H9 (cell line): Measurements from ENCODE around the gene CREB3L2. TPM values are rescaled to one million over a fixed set of nuclear protein-coding genes. Genes with fewer than 3 reads are reported as not detected.

Source experiments
- DNase-seq: peaks from one replicate; pipeline ENCODE4 v3.0.0-alpha.2; 2017
- H2AFZ ChIP-seq: one replicate; pipeline ENCODE4 v1.6.1; 2013; ENCODE audit warnings: mild to moderate bottlenecking, low read length, control low read depth, moderate library complexity
- H2AK5ac ChIP-seq: 2 replicates; pipeline ENCODE4 v1.6.1; 2013; ENCODE audit warnings: low read length, control low read depth, mixed read lengths; ENCODE audit not compliant: insufficient read length
- H2BK120ac ChIP-seq: one replicate; pipeline ENCODE4 v1.6.1; 2013; ENCODE audit warnings: low read depth, mild to moderate bottlenecking, low read length, control low read depth, inconsistent platforms; ENCODE audit not compliant: poor library complexity, severe bottlenecking
- H2BK12ac ChIP-seq: 2 replicates; pipeline ENCODE4 v1.6.1; 2013; ENCODE audit warnings: low read length, control low read depth, mixed read lengths, low read depth; ENCODE audit not compliant: insufficient read length
- H2BK15ac ChIP-seq: 2 replicates; pipeline ENCODE4 v1.6.1; 2013; ENCODE audit warnings: low read depth, low read length, control low read depth
- H2BK20ac ChIP-seq: one replicate; pipeline ENCODE4 v1.6.1; 2013; ENCODE audit warnings: low read depth, mild to moderate bottlenecking, low read length, control low read depth, inconsistent platforms; ENCODE audit not compliant: poor library complexity, severe bottlenecking
- H2BK5ac ChIP-seq: 2 replicates; pipeline ENCODE4 v1.6.1; 2013; ENCODE audit warnings: low read length, control low read depth, mixed read lengths; ENCODE audit not compliant: insufficient read length
- H3K14ac ChIP-seq: 2 replicates; pipeline ENCODE4 v1.6.1; 2013; ENCODE audit warnings: low read length, control low read depth; ENCODE audit not compliant: insufficient read depth
- H3K18ac ChIP-seq: 2 replicates; pipeline ENCODE4 v1.6.1; 2013; ENCODE audit warnings: low read depth, mild to moderate bottlenecking, mixed read lengths, low read length, control low read depth; ENCODE audit not compliant: insufficient read length
- H3K23ac ChIP-seq: 2 replicates; pipeline ENCODE4 v1.6.1; 2013; ENCODE audit warnings: low read length, control low read depth, mixed read lengths, low read depth; ENCODE audit not compliant: insufficient read length
- H3K23me2 ChIP-seq: 2 replicates; pipeline ENCODE4 v1.6.1; 2013; ENCODE audit warnings: low read depth, mild to moderate bottlenecking, mixed read lengths, low read length, control low read depth; ENCODE audit not compliant: insufficient read length, poor library complexity, severe bottlenecking
- H3K27ac ChIP-seq: 2 replicates; pipeline ENCODE4 v1.5.1; 2013; ENCODE audit warnings: low read length, control low read depth, mixed read lengths, low read depth; ENCODE audit not compliant: insufficient read length
- H3K27me3 ChIP-seq: 2 replicates; pipeline ENCODE4 v1.6.1; 2013; ENCODE audit warnings: low read length, control low read depth, inconsistent platforms; ENCODE audit not compliant: insufficient read depth
- H3K4ac ChIP-seq: 2 replicates; pipeline ENCODE4 v1.6.1; 2013; ENCODE audit warnings: low read depth, mild to moderate bottlenecking, control low read depth, inconsistent platforms, low read length, moderate library complexity
- H3K4me1 ChIP-seq: 2 replicates; pipeline ENCODE4 v1.6.1; 2013; ENCODE audit warnings: low read length, control low read depth, inconsistent platforms; ENCODE audit not compliant: insufficient read depth
- H3K4me2 ChIP-seq: 2 replicates; pipeline ENCODE4 v1.6.1; 2013; ENCODE audit warnings: low read length, control low read depth, mixed read lengths; ENCODE audit not compliant: insufficient read length, insufficient read depth
- H3K56ac ChIP-seq: 2 replicates; pipeline ENCODE4 v1.6.1; 2013; ENCODE audit warnings: low read depth, mild to moderate bottlenecking, mixed read lengths, low read length, control low read depth; ENCODE audit not compliant: insufficient read length
- H3K79me1 ChIP-seq: 2 replicates; pipeline ENCODE4 v1.6.1; 2013; ENCODE audit warnings: low read depth, mild to moderate bottlenecking, moderate library complexity, low read length, control low read depth, inconsistent platforms; ENCODE audit not compliant: insufficient read depth, poor library complexity, severe bottlenecking
- H3K79me2 ChIP-seq: 2 replicates; pipeline ENCODE4 v1.6.1; 2013; ENCODE audit warnings: low read length, control low read depth, inconsistent platforms; ENCODE audit not compliant: insufficient read depth
- H3K9ac ChIP-seq: 2 replicates; pipeline ENCODE4 v1.6.1; 2013; ENCODE audit warnings: low read length, control low read depth, mixed read lengths; ENCODE audit not compliant: insufficient read length; ENCODE audit errors: extremely low read depth
- H3K9me3 ChIP-seq: one replicate; pipeline ENCODE4 v1.6.1; 2013; ENCODE audit warnings: low read depth, low read length, inconsistent platforms; ENCODE audit not compliant: control insufficient read depth
- H3T11ph ChIP-seq: one replicate; pipeline ENCODE4 v1.6.1; 2013; ENCODE audit warnings: mild to moderate bottlenecking, low read length, control low read depth, inconsistent platforms
- H4K20me1 ChIP-seq: one replicate; pipeline ENCODE4 v1.6.1; 2013; ENCODE audit not compliant: control insufficient read depth, insufficient read length, insufficient read depth
- H4K5ac ChIP-seq: 2 replicates; pipeline ENCODE4 v1.6.1; 2013; ENCODE audit warnings: low read depth, mild to moderate bottlenecking, mixed read lengths, low read length, control low read depth; ENCODE audit not compliant: insufficient read length
- H4K8ac ChIP-seq: replicated peaks from 2 replicates; pipeline ENCODE4 v1.6.1; 2013; ENCODE audit warnings: low read length, control low read depth, mixed read lengths, low read depth; ENCODE audit not compliant: insufficient read length
- H4K91ac ChIP-seq: 2 replicates; pipeline ENCODE4 v1.6.1; 2013; ENCODE audit warnings: low read depth, mild to moderate bottlenecking, moderate library complexity, mixed read lengths, low read length, control low read depth; ENCODE audit not compliant: insufficient read length
- H3K27ac Mint-ChIP-seq, 3 experiments: 2 replicates in 2 of 3; 3 replicates in 1 of 3; pipeline ENCODE4 v1.8.0; 2020 to 2021; ENCODE audit warnings: mixed read lengths in 3 of 3, mild to moderate bottlenecking in 1 of 3, moderate library complexity in 1 of 3
- H3K27me3 Mint-ChIP-seq: 2 replicates; pipeline ENCODE4 v1.8.0; 2021; ENCODE audit warnings: low read depth, mild to moderate bottlenecking, moderate library complexity, mixed read lengths
- H3K36me3 Mint-ChIP-seq, 3 experiments: 2 replicates in 2 of 3; 3 replicates in 1 of 3; pipeline ENCODE4 v1.8.0; 2020 to 2021; ENCODE audit warnings: low read depth in 3 of 3, mixed read lengths in 3 of 3; ENCODE audit not compliant: insufficient read depth in 1 of 3
- H3K4me1 Mint-ChIP-seq, 2 experiments: 2 replicates each; pipeline ENCODE4 v1.8.0; 2020; ENCODE audit warnings: mixed read lengths in 2 of 2
- H3K4me3 Mint-ChIP-seq, 2 experiments: 2 replicates in 1 of 2; 3 replicates in 1 of 2; pipeline ENCODE4 v1.8.0; 2020 to 2021; ENCODE audit warnings: mild to moderate bottlenecking in 2 of 2, mixed read lengths in 2 of 2, moderate library complexity in 1 of 2
- H3K9me3 Mint-ChIP-seq, 2 experiments: 2 replicates in 1 of 2; 3 replicates in 1 of 2; pipeline ENCODE4 v1.8.0; 2020; ENCODE audit warnings: mild to moderate bottlenecking in 2 of 2, mixed read lengths in 2 of 2, moderate library complexity in 1 of 2
- total RNA-seq: library from RNA; stranded (reverse); gene quantifications from 2 replicates; pipeline ENCODE4 v1.2.1, GENCODE V29; 2021
- TF ChIP-seq, protein P1 (sequence below): fragments of 200-600 bp; sonication (generic); conservative IDR thresholded peaks from 3 replicates; pipeline ENCODE4 v1.8.0; 2021; ENCODE audit warnings: antibody characterized with exemption, mild to moderate bottlenecking

Gene CREB3L2
- total RNA-seq, 1 experiment from 2014 or later = 60.7 TPM

DNA sequence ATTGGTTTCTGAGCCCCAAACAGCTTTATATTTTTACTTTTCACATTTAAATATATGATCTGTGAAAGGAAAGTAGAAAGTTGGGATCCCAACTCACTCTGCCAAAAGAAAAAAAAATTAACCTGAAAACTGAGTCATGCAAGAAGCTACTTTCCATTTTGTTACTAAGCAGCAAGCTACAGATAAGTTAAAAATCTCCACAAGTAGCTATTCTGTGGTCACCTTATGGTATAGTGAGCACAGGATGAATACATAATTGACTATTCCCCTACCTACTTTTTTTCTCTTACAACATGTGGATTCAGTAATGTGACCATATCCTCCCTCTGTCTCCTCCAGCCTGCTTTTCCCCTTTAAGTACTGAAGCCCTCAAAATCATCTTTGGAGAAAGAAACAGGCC is 30.3 kb upstream of the CREB3L2 start:
- no peak overlapping the region for H4K8ac ChIP-seq
- no peaks in the 10 kb centered on the region for H3K79me2 ChIP-seq
- no peak overlapping the region for H2BK20ac ChIP-seq
- DNase-seq = no peak
- H4K91ac ChIP-seq = no peak overlapping the region
- H3K4me1 Mint-ChIP-seq = peaks cover 42% of the 10 kb centered on the region in 2 experiments
- H2BK15ac ChIP-seq = no peak overlapping the region
- H2BK120ac ChIP-seq = no peak overlapping the region
- no peak overlapping the region for H2BK12ac ChIP-seq
- no peak overlapping the region; a peak in 1 of 7 replicates for H3K27ac Mint-ChIP-seq
- TF ChIP-seq, protein P1, sequence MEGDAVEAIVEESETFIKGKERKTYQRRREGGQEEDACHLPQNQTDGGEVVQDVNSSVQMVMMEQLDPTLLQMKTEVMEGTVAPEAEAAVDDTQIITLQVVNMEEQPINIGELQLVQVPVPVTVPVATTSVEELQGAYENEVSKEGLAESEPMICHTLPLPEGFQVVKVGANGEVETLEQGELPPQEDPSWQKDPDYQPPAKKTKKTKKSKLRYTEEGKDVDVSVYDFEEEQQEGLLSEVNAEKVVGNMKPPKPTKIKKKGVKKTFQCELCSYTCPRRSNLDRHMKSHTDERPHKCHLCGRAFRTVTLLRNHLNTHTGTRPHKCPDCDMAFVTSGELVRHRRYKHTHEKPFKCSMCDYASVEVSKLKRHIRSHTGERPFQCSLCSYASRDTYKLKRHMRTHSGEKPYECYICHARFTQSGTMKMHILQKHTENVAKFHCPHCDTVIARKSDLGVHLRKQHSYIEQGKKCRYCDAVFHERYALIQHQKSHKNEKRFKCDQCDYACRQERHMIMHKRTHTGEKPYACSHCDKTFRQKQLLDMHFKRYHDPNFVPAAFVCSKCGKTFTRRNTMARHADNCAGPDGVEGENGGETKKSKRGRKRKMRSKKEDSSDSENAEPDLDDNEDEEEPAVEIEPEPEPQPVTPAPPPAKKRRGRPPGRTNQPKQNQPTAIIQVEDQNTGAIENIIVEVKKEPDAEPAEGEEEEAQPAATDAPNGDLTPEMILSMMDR = no peak
- H3K4me2 ChIP-seq = no peak overlapping the region
- H3K56ac ChIP-seq = no peak overlapping the region
- no peak overlapping the region for H3K18ac ChIP-seq
- H2AFZ ChIP-seq = no peak overlapping the region
- peaks cover 13% of the 10 kb centered on the region for H3K9me3 ChIP-seq
- 0 out of 2 replicates have a peak, but pooled peaks cover 1% of the 10 kb centered on the region for H3K4me1 ChIP-seq
- no peak overlapping the region for H3K14ac ChIP-seq
- no peak overlapping the region for H3K4ac ChIP-seq
- no peak overlapping the region for H2AK5ac ChIP-seq
- H3K27me3 ChIP-seq = no peaks in the 10 kb centered on the region
- H4K20me1 ChIP-seq = no peaks in the 10 kb centered on the region
- peaks cover 26 to 39% of the 10 kb centered on the region in 2 experiments for H3K9me3 Mint-ChIP-seq
- no peaks in the 10 kb centered on the region; the same call in 1 of the 2 replicates for H3K27me3 Mint-ChIP-seq
- H4K5ac ChIP-seq = no peak overlapping the region
- no peak overlapping the region for H2BK5ac ChIP-seq
- no peaks in the 10 kb centered on the region for H3K79me1 ChIP-seq
- no peak overlapping the region for H3K4me3 Mint-ChIP-seq
- peaks cover 20 to 27% (median 27%) of the 10 kb centered on the region in 3 experiments for H3K36me3 Mint-ChIP-seq
- no peak overlapping the region for H3T11ph ChIP-seq
- no peak overlapping the region for H3K9ac ChIP-seq
- H3K23me2 ChIP-seq = no peaks in the 10 kb centered on the region
- no peak overlapping the region for H3K27ac ChIP-seq
- no peak overlapping the region for H3K23ac ChIP-seq
